ENCODE measurements around the gene MYRIP.
"Not testable (repeated sequence)": the region's sequence is repeated elsewhere in the genome, so short reads cannot be mapped to it uniquely, and the experiment has no call there.

MYRIP gene

DNA sequence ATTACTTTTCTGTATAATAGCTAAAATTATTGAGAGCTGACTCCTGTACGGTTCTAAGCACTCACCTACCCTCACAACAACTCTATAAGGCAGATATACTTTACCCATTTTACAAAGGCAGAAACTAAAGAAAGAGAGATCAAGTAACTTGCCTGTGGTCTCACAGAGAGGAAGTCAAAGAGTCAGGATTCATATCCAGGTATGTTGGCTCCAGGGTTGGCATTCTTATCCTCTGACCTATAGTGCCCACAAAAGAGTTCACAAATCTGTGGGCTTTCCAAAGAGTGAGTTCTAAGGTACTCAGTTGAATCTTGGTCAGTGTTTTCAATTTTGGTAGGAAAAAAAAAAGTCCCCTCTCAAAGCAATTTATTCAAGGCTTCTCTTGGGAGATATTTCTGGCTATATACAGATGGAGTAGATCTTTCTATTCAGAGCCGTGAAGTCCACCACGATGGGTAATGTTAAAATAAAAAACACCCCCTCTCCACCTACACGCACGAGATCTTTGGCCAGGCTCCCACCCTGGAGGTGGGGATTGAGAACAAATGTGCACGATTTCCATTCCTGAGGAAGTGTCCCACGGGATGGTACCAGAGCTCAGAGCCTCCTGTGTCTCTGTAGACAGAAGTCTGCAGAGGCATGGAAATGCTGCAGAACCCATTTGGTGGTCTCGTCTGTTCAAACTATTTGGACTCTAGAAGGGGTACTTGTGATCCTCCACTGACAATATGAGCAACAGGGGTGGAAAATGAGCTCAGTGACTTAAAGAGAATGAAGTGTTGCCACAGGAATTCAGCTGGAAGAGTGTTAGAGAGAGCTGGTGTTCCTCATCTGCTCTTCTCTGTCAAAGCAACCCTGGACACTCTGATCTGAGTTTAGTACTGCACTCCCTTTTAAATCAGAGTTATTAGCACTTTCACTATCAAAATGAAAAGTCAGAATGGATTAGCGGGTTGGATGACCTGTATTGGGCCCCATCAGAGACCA lies 288.0 kb downstream of the MYRIP start:
- H3K4me3 ChIP-seq (ENCODE audit: low read length): no peak overlapping the region
- DNase-seq (ENCODE audit: low read depth, low spot score): no peak

DNA sequence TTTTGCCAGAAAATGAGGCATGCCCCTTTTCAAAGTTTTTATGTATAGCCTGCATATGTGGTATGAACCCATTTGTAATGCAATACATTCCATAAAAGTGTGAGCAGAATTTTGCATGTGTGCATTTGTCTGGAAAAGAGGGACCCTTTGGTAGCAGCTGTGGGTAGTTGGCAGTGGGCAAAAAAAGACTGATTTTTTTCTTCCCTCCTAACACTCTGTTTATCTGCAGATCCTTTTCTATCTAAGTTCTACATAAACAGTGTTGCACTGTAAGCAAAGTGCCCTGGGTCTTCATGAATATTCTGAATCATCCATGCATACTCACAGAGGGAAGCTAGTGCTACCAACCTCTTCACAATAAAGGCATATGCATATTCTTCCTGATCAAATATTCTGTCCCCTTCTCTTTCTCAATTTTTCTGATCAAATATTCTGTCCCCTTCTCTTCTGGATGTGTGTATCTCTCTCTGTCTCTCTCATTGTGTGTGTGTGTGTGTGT lies 288.9 kb downstream of the MYRIP start:
- H3K4me3 ChIP-seq (ENCODE audit: low read length): no peak overlapping the region
- DNase-seq (ENCODE audit: low read depth, low spot score): no peak

DNA sequence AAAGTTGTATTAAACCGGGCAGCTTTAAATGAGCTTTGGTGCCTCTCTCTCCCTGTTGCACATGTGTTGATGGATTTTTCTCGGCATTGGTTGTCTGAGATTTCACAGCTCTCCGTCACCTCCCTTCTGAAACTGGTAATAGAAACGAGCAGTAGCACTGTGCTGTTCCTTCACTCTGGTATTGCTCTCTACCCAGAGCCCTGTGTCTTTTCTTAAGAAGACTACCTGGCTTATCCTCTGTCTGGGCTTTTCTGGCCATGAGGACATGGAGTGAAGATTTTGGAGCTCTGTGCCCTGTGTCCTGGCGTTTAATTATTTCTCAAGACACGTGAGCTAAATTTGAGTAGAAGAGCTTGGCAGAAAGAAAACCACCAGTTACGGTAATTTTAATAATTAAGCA lies 290.5 kb downstream of the MYRIP start:
- H3K4me3 ChIP-seq (ENCODE audit: low read length): no peak overlapping the region
- no peak for DNase-seq (ENCODE audit: low read depth, low spot score)

DNA sequence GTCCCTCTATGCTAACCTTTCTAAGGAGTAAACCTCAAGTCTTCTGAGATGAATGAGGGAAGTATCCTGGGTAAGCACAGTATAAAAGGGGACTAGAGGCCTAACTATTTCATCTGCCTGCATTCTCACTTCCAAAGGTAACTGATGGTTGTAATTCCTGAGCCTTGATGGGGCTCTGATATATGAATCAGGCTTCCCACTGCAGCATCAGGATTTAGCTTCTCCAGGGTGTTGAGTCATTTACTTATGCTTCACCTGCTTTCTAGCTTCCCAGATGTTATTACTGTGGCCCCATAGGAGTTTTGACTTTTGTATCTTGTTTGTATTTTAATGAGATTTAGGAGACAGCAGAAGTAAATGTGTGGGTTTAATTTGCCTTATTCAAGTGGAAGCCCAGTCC lies 292.8 kb downstream of the MYRIP start:
- no peak for DNase-seq (ENCODE audit: low read depth, low spot score)
- no peak overlapping the region for H3K4me3 ChIP-seq (ENCODE audit: low read length)

DNA sequence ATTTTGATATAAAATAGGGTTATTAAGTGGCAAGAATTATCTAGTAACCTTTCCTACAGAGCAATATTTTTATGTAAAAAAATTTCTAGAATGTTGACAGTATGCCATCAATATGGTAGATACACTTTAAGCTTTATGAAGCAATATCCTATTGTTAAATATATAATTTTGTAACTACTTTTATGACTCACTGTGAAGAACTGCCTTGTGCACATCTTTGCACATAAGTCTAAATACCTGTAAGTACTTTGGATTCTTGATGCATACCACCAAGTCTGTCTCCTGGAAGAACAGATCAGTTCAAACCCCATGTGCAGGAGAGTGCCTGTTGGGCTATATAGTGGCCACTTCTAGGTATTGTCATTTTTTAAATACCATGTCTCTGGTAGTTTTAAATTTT lies 294.4 kb downstream of the MYRIP start:
- H3K4me3 ChIP-seq (ENCODE audit: low read length): no peak overlapping the region
- DNase-seq (ENCODE audit: low read depth, low spot score): no peak

DNA sequence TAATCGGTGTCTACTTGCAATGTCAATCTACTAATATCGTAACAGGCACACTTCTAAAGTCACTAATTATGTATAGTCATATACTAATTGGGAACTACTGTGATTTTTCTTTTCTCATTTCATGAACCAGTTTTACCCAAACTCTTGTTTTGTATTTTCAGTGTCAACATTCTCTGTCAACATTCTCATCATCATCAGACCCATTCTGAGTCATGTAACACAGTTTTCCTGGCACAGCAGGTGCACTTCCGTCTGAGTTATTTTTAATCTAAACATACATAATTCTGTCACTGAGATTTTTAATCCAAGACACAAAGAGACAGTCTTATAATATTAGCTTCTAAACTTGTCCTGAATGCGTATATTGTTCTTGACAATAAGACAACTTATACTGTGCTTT lies 295.0 kb downstream of the MYRIP start:
- DNase-seq (ENCODE audit: low read depth, low spot score): no peak
- H3K4me3 ChIP-seq (ENCODE audit: low read length): no peak overlapping the region

DNA sequence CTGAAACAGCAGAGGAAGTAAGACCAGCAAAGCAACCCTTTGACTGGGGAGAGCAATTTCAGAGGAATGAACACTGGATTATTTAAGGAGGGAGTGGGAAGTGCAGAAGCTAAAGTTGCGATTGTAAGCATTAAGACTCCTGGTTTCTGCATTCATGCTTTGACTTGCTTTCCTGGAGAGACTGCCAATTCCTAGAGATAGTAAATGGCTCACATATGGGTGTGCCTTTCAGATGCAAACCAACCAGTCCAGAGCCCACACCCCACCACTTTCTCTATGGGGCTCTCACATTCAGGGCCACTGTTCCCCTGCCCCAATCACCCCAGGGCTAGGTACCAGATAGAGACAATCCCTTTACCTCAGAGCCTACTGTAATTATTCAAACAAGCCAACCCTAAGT lies 299.2 kb downstream of the MYRIP start:
- H3K4me3 ChIP-seq (ENCODE audit: low read length): no peak overlapping the region
- no peak for DNase-seq (ENCODE audit: low read depth, low spot score)

DNA sequence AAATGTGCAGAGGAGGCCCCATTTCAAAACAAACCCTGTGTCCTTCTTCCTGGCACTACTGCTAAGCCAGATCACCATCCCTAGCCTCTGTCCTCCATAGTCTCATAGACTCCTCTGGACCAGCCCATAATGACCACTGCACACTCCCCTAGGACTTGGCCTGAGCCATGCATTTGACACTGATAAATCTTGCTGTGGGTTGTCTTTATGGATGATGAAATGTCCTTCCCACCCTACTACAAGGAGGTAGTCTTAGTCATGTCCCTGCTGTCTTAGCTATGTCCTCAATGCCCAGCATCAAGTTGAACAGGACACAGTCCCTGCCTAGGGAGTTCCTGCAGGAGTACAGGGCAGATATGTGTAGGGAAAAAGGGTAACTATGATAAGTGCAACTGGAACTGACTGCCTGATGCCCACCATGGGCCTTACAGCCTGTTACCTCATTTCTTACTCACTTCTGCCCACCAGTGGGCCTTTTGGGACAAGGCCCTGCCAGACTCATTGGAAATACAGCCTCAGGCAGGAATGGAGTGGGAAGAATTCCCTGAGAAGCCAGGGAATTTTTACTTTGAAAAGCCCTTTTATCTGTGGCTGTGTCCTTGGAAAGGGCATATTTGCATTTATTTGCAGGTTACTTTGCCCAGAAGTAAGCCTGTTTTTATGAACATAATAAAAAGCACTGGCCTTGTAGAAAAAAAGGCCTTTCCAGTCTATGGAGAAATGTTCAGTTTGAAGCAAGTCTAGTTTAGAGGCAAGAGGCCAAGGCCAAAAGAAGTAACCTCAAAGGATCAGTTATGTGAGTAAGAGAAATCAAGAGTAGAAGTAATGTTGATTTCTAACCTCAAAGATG lies 300.5 kb downstream of the MYRIP start:
- H3K4me3 ChIP-seq (ENCODE audit: low read length): no peak overlapping the region
- DNase-seq (ENCODE audit: low read depth, low spot score): no peak

DNA sequence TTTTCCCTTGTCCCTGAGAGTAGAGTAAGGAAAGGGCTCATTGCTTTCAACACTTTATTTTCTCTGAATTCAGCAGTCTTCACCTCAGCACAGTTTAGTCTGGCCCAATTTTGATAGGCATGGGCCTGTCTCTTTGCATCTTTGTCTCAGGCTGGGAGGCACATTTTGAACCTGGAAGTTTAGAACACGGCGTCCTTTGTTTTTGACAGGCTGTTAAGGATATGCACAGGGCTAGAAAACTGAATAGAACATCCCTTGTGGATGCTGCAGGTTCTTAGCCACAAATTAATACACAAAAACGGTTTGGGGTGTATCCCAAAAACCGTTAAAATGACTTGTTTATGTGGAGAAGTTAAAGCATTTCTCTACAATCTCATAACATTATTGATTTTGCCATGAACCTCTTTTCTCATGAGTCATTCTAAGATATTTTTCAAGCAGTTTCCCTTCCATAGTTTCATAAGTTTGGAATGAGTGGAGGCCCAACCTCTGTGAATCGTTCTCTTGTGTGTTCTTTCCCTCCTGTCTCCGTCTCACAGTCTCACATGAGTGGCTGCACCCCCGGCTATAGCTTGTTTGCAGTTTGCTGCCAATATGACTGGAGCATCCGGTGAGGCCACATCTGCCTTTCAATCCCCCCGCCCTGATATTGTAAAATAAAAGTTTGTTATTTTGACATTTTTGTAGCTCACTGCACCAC lies 307.2 kb downstream of the MYRIP start:
- no peak for DNase-seq (ENCODE audit: low read depth, low spot score)
- no peak overlapping the region for H3K4me3 ChIP-seq (ENCODE audit: low read length)

DNA sequence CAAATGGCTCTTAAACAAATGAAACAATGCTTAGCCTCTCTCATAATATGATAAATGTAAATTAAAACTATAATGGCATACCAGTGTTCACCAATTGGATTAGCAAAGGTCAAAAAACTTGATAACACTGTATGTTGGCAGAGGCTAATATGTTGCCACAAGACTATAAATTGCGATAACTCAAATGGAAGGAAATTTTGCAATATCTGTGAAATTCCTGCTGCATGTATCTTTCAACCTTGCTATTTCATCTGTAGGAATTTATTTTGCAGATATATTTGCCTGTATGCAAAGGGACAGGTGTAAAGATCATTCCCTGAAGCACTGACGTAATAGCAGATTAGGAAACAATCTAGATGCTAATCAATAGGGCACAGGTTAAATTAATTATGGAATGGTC lies 308.7 kb downstream of the MYRIP start:
- DNase-seq (ENCODE audit: low read depth, low spot score): no peak
- no peak overlapping the region for H3K4me3 ChIP-seq (ENCODE audit: low read length)

DNA sequence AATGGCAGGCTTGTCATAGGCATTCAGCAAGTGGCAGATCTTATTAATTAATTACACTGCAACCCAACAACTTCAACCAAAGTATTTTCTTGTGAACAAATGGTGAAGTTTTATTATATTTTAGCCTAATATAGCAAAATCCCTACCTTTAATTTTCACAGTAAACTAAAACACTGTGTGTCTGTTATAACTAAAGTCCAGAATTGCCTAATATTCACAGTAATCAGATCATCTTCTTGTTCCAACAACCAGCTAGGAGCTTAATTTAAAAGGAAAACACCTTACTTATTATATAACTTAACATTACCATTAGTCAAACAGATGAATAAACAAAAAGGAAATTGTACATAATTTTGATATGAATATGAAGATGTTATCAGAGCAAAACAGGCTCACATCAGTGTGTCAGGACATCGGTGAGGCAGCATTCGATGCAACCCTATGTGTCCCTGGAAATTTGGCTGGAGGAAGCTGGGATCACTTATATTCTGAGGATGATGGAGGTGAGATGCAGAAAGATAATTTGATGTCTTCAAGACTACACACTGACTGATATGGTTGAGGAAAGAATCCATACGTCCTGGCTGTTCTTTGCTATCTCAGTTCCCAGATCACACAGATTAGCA lies 310.8 kb downstream of the MYRIP start:
- no peak for DNase-seq (ENCODE audit: low read depth, low spot score)

DNA sequence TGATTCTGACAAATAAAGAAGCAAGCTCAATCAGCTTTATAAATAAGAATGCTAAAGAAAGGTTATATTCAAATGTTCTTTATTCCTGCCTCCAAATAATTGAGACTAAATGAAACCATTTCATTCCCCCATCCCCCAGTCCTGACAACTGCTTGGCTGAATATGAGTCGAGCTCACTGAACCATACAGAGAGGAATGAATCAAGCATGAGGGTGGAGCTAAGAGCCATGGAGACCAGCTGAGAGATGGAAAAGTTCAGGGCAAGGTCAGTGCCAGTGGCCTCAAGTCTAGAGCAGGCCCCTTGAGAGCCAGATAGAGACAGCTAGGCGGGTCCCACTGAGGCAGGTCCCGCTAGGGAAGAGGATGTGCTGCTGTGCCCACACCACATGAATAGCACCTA lies 311.4 kb downstream of the MYRIP start:
- no peak overlapping the region for H3K4me3 ChIP-seq (ENCODE audit: low read length)
- no peak for DNase-seq (ENCODE audit: low read depth, low spot score)

More for the DNA sequence above, 310.8 kb downstream of the MYRIP start:
- H3K4me3 ChIP-seq (ENCODE audit: low read length): no peak overlapping the region

DNA sequence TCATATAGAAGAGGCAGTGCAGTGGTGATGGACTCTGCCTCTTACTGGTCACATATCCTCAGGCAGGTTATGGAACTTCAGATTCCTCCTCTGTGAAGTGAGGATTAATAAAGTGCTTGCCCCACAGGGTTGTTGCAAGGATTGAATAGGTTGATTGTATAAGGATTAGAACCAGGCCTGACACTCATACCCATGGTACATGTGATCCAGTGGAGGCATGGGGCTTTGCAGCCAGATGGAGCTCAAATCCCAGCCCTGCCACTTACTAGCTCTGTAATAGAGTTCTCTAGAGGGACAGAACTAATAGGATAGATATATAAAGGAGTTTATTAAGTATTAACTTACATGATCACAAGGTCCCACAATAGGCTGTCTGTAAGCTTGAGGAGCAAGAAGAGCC lies 315.5 kb downstream of the MYRIP start:
- H3K4me3 ChIP-seq (ENCODE audit: low read length): no peak overlapping the region
- no peak for DNase-seq (ENCODE audit: low read depth, low spot score)

DNA sequence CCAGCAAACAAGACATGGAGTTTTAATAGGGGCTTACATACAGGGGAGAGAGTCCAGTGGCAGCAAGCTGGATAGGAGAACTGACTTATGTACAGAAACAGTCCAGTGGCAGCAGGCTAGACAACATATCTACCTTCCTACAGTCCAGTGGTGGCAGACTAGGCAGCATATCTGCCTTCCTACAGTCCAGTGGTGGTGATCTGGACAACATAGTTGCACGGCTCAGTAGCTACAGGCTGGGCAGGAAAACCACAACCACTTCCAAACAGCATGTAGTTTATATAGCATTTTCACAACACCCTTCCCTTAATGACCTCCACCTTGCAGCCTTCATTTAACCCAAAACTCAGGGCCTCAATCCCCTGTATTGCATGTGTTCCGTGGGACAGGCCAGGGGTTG lies 318.8 kb downstream of the MYRIP start:
- DNase-seq (ENCODE audit: low read depth, low spot score): no peak
- H3K4me3 ChIP-seq (ENCODE audit: low read length): no peak overlapping the region

DNA sequence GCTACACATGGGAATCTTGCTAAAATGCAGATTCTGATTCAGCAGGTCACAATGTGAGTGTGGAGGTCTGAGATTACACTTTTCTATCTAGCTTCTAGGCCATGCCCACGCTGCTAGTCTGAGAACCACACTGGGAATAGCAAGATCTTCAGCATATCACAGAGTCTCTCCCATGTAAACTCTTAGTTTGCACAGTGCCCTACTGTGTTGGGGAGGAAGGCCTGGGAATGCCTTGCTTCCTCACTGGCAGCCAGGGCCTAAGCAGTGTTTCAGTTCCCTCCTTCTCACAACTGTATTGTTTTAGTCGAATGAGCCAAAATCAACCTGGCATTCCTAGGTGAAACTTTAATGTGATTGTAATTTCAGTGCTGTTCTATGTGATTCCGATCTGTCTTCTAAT lies 320.1 kb downstream of the MYRIP start:
- DNase-seq (ENCODE audit: low read depth, low spot score): no peak

DNA sequence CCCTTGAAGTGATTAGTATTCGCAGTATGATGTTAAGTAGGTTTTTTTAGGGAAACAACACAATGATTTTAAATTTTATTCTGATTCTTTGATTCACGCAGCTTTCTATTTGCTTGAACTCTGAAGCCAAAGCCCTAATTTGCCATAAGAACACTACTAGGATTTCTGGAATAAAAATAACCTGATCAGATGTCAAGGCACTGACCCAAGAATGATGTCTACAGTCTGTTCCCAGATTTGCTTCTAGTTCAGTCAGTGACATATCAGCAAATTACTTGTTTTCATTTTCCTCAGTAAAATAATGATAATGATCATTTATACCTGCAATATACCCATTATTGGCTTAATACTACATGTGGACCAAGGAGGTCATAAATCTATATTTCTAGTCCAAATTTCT lies 320.6 kb downstream of the MYRIP start:
- DNase-seq (ENCODE audit: low read depth, low spot score): no peak
- no peak overlapping the region for H3K4me3 ChIP-seq (ENCODE audit: low read length)

More for the DNA sequence above, 320.1 kb downstream of the MYRIP start:
- no peak overlapping the region for H3K4me3 ChIP-seq (ENCODE audit: low read length)

DNA sequence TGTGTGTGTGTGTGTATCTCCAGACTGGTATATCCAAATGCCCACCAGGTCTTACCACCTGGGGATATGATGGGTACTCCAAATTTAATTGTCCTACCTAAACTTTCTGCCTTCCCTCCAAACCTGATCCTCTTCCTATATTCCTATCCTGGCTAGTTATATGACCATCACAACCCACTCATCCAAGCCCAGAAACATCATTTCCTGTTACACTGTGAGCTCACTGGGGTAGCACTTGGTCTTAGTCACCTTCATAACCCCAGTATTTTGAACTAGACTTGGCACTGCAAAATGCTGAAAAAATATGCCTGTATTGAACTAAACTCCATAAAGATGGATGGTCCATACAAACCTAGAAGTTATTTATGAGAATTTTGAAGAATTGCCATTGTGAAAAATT lies 321.3 kb downstream of the MYRIP start:
- DNase-seq (ENCODE audit: low read depth, low spot score): no peak
- H3K4me3 ChIP-seq (ENCODE audit: low read length): no peak overlapping the region

DNA sequence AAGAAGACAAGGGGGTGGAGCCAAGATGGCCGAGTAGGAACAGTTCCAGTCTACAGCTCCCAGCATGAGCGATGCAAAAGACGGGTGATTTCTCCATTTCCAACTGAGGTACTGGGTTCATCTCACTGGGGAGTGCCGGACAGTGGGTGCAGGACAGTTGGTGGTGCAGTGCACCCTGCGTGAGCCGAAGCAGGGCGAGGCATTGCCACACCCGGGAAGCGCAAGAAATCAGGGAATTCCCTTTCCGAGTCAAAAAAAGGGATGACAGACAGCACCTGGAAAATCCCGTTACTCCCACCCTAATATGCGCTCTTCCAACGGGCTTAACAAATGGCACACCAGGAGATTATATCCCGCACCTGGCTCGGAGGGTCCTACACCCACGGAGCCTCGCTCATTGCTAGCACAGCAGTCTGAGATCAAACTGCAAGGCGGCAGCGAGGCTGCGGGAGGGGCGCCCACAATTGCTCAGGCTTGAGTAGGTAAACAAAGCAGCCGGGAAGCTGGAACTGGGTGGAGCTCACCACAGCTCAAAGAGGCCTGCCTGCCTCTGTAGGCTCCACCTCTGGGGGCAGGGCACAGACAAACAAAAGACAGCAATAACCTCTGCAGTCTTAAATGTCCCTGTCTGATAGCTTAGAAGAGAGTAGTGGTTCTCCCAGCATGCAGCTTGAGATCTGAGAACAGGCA lies 324.6 kb downstream of the MYRIP start:
- not testable (repeated sequence) for DNase-seq (ENCODE audit: low read depth, low spot score); H3K4me3 ChIP-seq (ENCODE audit: low read length)
